Prostate gland (tissue), 2 donors: ENCODE measurements around the gene SNX19.

Experiments
- POLR2A ChIP-seq: fragments of 450-650 bp; IDR thresholded peaks from one replicate; pipeline ENCODE4 v1.6.1; 2016; ENCODE audit warnings: antibody characterized with exemption, mild to moderate bottlenecking
- POLR2AphosphoS5 ChIP-seq: sonication (generic); formaldehyde crosslinking; IDR thresholded peaks from one replicate; pipeline ENCODE4 v1.6.1; 2017; ENCODE audit warnings: antibody characterized with exemption
- TF ChIP-seq, protein P1 (sequence below), 4 experiments: fragments of 200-600 bp in 2 of 4; fragments of 450-650 bp in 2 of 4; sonication (generic) in 2 of 4; IDR thresholded peaks; 1 replicate in 3 of 4; 2 replicates in 1 of 4; pipeline ENCODE4 v1.5.1; 2016 to 2019; ENCODE audit warnings: antibody characterized with exemption in 4 of 4, mild to moderate bottlenecking in 2 of 4, moderate library complexity in 2 of 4

- TF ChIP-seq, protein P1, sequence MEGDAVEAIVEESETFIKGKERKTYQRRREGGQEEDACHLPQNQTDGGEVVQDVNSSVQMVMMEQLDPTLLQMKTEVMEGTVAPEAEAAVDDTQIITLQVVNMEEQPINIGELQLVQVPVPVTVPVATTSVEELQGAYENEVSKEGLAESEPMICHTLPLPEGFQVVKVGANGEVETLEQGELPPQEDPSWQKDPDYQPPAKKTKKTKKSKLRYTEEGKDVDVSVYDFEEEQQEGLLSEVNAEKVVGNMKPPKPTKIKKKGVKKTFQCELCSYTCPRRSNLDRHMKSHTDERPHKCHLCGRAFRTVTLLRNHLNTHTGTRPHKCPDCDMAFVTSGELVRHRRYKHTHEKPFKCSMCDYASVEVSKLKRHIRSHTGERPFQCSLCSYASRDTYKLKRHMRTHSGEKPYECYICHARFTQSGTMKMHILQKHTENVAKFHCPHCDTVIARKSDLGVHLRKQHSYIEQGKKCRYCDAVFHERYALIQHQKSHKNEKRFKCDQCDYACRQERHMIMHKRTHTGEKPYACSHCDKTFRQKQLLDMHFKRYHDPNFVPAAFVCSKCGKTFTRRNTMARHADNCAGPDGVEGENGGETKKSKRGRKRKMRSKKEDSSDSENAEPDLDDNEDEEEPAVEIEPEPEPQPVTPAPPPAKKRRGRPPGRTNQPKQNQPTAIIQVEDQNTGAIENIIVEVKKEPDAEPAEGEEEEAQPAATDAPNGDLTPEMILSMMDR (IDR thresholded peaks at IDR 0.05) = no peak
- TF ChIP-seq POLR2AphosphoS5 = no peak
- TF ChIP-seq POLR2A = no peak
Measured at GRCh38 chr11:130829920-130830511, 86.3 kb downstream of the SNX19 start.
